SK-N-SH (cell line): ENCODE data around the gene MELK. TPM values are rescaled to one million over a fixed set of nuclear protein-coding genes. Genes with fewer than 3 reads are reported as not detected.
A peak's percentile ranks its signal among the peaks of the same experiment; 100 is the strongest.

Experiments used
- CTCF ChIA-PET: fragments of 300-600, 350-600 bp; formaldehyde crosslinking; extraction: SDS; loops from one replicate; lab custom pipeline; 2021; lab: Yijun Ruan, JAX
- POLR2A ChIA-PET: fragments of 350-600 bp; sonication (Branson Sonifier 250); formaldehyde crosslinking; extraction: SDS; loops from one replicate; lab custom pipeline; 2020; ENCODE audit warnings: antibody characterized with exemption, inconsistent platforms; lab: Yijun Ruan, JAX
- DNase-seq: peaks from one replicate; pipeline ENCODE4 v3.0.0; 2012
- H2AFZ ChIP-seq: fragments of 200-600 bp; sonication (generic); 2 replicates; pipeline ENCODE4 v1.8.1; 2016; ENCODE audit warnings: antibody characterized with exemption, mild to moderate bottlenecking, low read depth
- H3F3A ChIP-seq: fragments of 200-600 bp; sonication (generic); replicated peaks from 2 replicates; pipeline ENCODE3; 2016; ENCODE audit warnings: antibody characterized with exemption, mild to moderate bottlenecking; ENCODE audit not compliant: insufficient read depth
- H3K27ac ChIP-seq, 2 experiments: fragments of 200-500 bp in 1 of 2; fragments of 200-600 bp in 1 of 2; sonication (Bioruptor generic) in 1 of 2; sonication (generic), shearing (Covaris generic) in 1 of 2; 2 replicates each; pipeline versions ENCODE4 v1.5.1 to v1.6.1; 2014 to 2016; ENCODE audit warnings: low read depth in 2 of 2, inconsistent platforms in 1 of 2, low read length in 1 of 2, mild to moderate bottlenecking in 1 of 2, mixed read lengths in 1 of 2
- H3K27me3 ChIP-seq: fragments of 200-600 bp; sonication (generic), shearing (Covaris generic); 2 replicates; pipeline ENCODE4 v1.6.1; 2016; ENCODE audit warnings: mixed run types; ENCODE audit not compliant: insufficient read depth
- H3K36me3 ChIP-seq, 2 experiments: fragments of 200-500 bp in 1 of 2; fragments of 200-600 bp in 1 of 2; sonication (Bioruptor generic) in 1 of 2; sonication (generic) in 1 of 2; replicated peaks in 1 of 2; 2 replicates each; pipeline versions ENCODE3 to v1.5.1; 2014 to 2016; ENCODE audit warnings: low read length in 1 of 2, mild to moderate bottlenecking in 1 of 2; ENCODE audit not compliant: insufficient read depth in 2 of 2, control insufficient read depth in 1 of 2
- H3K4me1 ChIP-seq, 2 experiments: fragments of 200-500 bp in 1 of 2; fragments of 200-600 bp in 1 of 2; sonication (Bioruptor generic) in 1 of 2; sonication (generic), shearing (Covaris generic) in 1 of 2; 2 replicates each; pipeline versions ENCODE4 v1.5.1 to v1.6.1; 2014 to 2016; ENCODE audit warnings: low read depth in 1 of 2, low read length in 1 of 2, mixed run types in 1 of 2; ENCODE audit not compliant: insufficient read depth in 2 of 2, control insufficient read depth in 1 of 2
- H3K4me2 ChIP-seq: fragments of 200-600 bp; sonication (generic), shearing (Covaris generic); 2 replicates; pipeline ENCODE4 v1.6.1; 2017; ENCODE audit warnings: mixed run types
- H3K4me3 ChIP-seq, 2 experiments: fragments of 200-500 bp in 1 of 2; fragments of 200-600 bp in 1 of 2; sonication (Bioruptor generic) in 1 of 2; sonication (generic), shearing (Covaris generic) in 1 of 2; 2 replicates each; pipeline versions ENCODE4 v1.5.1 to v1.8.1; 2014 to 2016; ENCODE audit warnings: low read depth in 2 of 2, inconsistent platforms in 1 of 2, low read length in 1 of 2, mild to moderate bottlenecking in 1 of 2, mixed read lengths in 1 of 2, moderate library complexity in 1 of 2
- H3K79me2 ChIP-seq: fragments of 200-600 bp; sonication (generic); 2 replicates; pipeline ENCODE4 v1.8.1; 2017; ENCODE audit warnings: mild to moderate bottlenecking; ENCODE audit not compliant: insufficient read depth
- H3K9ac ChIP-seq: fragments of 200-600 bp; sonication (generic); 2 replicates; pipeline ENCODE4 v1.6.1; 2017; ENCODE audit warnings: mixed run types
- H3K9me2 ChIP-seq: fragments of 200-600 bp; sonication (generic); 2 replicates; pipeline ENCODE4 v1.6.1; 2017; ENCODE audit warnings: mixed run types
- H3K9me3 ChIP-seq: fragments of 200-600 bp; sonication (generic); 2 replicates; pipeline ENCODE4 v1.6.1; 2017; ENCODE audit warnings: mixed run types, mild to moderate bottlenecking, moderate library complexity
- H4K20me1 ChIP-seq: fragments of 200-600 bp; sonication (generic); 2 replicates; pipeline ENCODE4 v1.6.1; 2017; ENCODE audit warnings: mild to moderate bottlenecking, mixed run types; ENCODE audit not compliant: insufficient read depth
- CHD2 ChIP-seq: fragments of 150-350 bp; IDR thresholded peaks from 2 replicates; pipeline ENCODE4 v1.6.1; 2018; ENCODE audit warnings: low read length; ENCODE audit not compliant: partially characterized antibody
- FOSL2 ChIP-seq: IDR thresholded peaks from 2 replicates; pipeline ENCODE4 v1.4.0; 2012; ENCODE audit warnings: low read depth, mild to moderate bottlenecking, moderate library complexity, borderline replicate concordance
- JUND ChIP-seq: IDR thresholded peaks from 2 replicates; pipeline ENCODE4 v1.4.0; 2012
- NRF1 ChIP-seq: IDR thresholded peaks from 2 replicates; pipeline ENCODE4 v1.6.1; 2012; ENCODE audit warnings: low read depth, mild to moderate bottlenecking, low read length
- PBX3 ChIP-seq: IDR thresholded peaks from 2 replicates; pipeline ENCODE4; 2012
- RAD21 ChIP-seq: IDR thresholded peaks from 2 replicates; pipeline ENCODE4 v1.6.1; 2012; ENCODE audit warnings: mild to moderate bottlenecking, low read length
- RCOR1 ChIP-seq: fragments of 150-350 bp; IDR thresholded peaks from 2 replicates; pipeline ENCODE4 v1.6.1; 2017; ENCODE audit warnings: antibody characterized with exemption, low read length
- REST ChIP-seq: IDR thresholded peaks from 2 replicates; pipeline ENCODE4 v1.6.1; 2012; ENCODE audit warnings: mild to moderate bottlenecking, low read depth, low read length, moderate library complexity
- SMC3 ChIP-seq: IDR thresholded peaks from 2 replicates; pipeline ENCODE4 v1.6.1; 2012; ENCODE audit warnings: low read depth, low read length, improper control_type of control experiment
- TEAD4 ChIP-seq: IDR thresholded peaks from 2 replicates; pipeline ENCODE4 v1.4.0; 2012; ENCODE audit warnings: mild to moderate bottlenecking, borderline replicate concordance; ENCODE audit not compliant: insufficient read depth
- USF2 ChIP-seq: fragments of 150-350 bp; IDR thresholded peaks from 2 replicates; pipeline ENCODE4 v1.6.1; 2017; ENCODE audit warnings: antibody characterized with exemption, low read length, low read depth, borderline replicate concordance
- WGBS: methylation state at CpG from one replicate; pipeline ENCODE4 v1.1.6; 2017; ENCODE audit warnings: low lambda C conversion rate; 5-methylcytosine and 5-hydroxymethylcytosine counted together
- polyA plus RNA-seq, 3 experiments: library from polyadenylated mRNA; depleted of rRNA; stranded (reverse); fragments of >200 nt; gene quantifications; 2 replicates each; pipeline ENCODE4 v1.2.3, GENCODE V29; 2012
- TF ChIP-seq, protein P1 (sequence below): fragments of 200-600 bp; sonication (generic); IDR thresholded peaks from 2 replicates; pipeline ENCODE4 v1.6.1; 2017; ENCODE audit warnings: antibody characterized with exemption, mild to moderate bottlenecking, moderate library complexity

Gene MELK
- polyA plus RNA-seq, 1 of the 3 experiments (the other 2 are of a cell fraction) = 16.5 TPM

- TF ChIP-seq PBX3 (no peak), USF2 (no peak)
Observed at GRCh38 chr9:36594213-36594612, 21.5 kb downstream of the MELK start (continued).

DNA sequence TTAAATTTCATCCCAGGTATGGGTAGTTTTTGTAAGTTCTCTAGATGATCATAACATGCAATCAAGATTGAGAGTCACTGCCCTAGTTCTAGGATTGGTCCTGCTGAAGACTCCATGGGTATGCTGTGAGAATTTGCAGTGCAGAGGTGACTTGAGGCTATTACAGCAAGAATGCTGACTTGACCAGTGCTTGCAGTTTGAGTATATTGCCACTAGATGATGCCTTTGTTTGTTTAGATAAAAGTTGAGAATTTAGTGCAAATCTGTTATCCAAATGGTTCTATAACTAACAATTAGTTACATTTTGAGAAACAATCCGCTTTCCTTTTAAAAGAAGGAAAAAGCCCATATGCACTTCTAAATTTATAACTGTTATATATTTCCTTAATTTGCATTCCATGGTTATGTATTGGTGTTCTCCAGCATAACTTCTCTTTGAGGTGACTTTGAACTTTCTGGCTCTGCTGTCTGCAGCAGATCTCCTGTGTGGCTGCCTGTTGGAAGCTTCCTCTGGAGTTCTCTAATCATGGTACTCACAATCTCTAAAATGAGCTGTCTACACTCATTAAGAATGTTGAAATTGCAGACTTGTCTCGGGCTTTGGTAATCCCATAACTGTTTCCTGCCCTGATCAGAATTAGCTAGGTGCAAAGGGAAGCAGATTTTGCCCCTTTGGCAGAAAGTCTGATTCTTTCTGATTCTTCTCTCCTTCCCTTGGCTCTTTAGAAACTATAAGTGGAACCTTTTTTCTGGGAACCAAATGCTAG lies 24.9 kb downstream of the MELK start:
- peaks cover 2 to 28% of the 10 kb centered on the region in 2 experiments for H3K36me3 ChIP-seq
- ChIA-PET CTCF (interaction anchor here (0.7 to 2.7 kb wide), 14 partner anchors 11 to 841 kb away, joined by 3 to 16 read pairs (median 3); no protein-coding TSS in a partner anchor), POLR2A (no interaction called here)
- H3K27ac ChIP-seq = peak overlapping the region in 1 of 2 experiments; percentile 16; a peak in 1 of 4 replicates
- H3K4me1 ChIP-seq = peaks cover 0 to 15% of the 10 kb centered on the region in 2 experiments; a peak in 1 of 4 replicates
- no peak overlapping the region for H3K9ac ChIP-seq
- no peaks in the 10 kb centered on the region for H3K9me2 ChIP-seq
- H3K9me3 ChIP-seq = no peaks in the 10 kb centered on the region
- TF ChIP-seq RAD21 (peak; percentile 41), FOSL2 (no peak), TEAD4 (no peak), CHD2 (no peak), RCOR1 (no peak), REST (no peak), JUND (no peak), SMC3 (peak; percentile 39), NRF1 (no peak)
- TF ChIP-seq, protein P1, sequence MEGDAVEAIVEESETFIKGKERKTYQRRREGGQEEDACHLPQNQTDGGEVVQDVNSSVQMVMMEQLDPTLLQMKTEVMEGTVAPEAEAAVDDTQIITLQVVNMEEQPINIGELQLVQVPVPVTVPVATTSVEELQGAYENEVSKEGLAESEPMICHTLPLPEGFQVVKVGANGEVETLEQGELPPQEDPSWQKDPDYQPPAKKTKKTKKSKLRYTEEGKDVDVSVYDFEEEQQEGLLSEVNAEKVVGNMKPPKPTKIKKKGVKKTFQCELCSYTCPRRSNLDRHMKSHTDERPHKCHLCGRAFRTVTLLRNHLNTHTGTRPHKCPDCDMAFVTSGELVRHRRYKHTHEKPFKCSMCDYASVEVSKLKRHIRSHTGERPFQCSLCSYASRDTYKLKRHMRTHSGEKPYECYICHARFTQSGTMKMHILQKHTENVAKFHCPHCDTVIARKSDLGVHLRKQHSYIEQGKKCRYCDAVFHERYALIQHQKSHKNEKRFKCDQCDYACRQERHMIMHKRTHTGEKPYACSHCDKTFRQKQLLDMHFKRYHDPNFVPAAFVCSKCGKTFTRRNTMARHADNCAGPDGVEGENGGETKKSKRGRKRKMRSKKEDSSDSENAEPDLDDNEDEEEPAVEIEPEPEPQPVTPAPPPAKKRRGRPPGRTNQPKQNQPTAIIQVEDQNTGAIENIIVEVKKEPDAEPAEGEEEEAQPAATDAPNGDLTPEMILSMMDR = peak; percentile 70
- TF ChIP-seq, all 33 proteins: peak for 3
- WGBS = 94% methylated on average over 2 of the region's 2 CpGs
- Histone ChIP-seq H3K27me3 (no peaks in the 10 kb centered on the region), H3F3A (peaks cover 7% of the 10 kb centered on the region), H3K4me2 (0 out of 2 replicates have a peak overlapping the region, but pooled peaks have one; percentile 49), H3K4me3 (no peak overlapping the region), H2AFZ (no peak overlapping the region), H4K20me1 (no peaks in the 10 kb centered on the region), H3K79me2 (peaks cover 80% of the 10 kb centered on the region)
- DNase-seq = peak; percentile 51
